ENCODE results near the gene SLCO3A1.

The SLCO3A1 gene

DNA sequence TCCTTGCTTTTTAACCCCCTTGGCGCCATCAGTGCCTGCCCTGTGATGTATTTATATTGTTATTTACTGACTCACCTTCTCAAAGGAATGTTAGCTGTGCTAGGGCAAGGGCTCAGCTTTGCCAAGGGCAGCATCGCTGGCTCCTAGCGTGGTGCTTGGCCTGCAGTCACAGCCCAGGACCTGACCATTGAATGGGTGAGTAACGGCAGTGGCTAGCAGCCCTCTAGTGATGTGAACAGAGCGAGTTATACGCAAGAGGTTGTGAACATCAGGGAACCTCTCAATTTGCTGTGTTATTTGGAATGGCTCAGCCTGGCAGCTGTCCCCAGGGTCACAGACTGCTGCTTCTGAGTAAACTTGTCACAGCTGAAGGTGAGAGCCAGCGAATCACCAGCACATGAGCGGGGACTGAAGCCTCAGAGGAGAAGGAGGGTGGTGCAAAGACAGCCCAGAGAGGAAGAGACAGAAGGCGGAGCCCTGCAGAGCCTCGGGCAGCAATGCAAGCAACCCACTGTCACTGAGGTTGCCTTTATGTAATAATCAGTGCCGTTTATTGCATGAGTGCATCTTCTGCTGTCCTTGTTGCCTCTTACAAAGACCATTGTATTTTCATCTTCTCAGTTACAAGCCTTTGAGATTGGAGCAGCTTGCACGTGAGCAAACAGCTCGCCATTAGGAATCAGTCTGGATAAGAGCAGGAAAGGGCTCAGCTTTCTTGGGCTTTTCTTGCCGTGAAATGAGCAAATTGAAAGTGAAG is 158.3 kb downstream of the SLCO3A1 start:
- peak; percentile 55 for DNase-seq

- peak; percentile 33 for DNase-seq
Observed at GRCh38 chr15:92012368-92012629, 158.8 kb downstream of the SLCO3A1 start.

DNA sequence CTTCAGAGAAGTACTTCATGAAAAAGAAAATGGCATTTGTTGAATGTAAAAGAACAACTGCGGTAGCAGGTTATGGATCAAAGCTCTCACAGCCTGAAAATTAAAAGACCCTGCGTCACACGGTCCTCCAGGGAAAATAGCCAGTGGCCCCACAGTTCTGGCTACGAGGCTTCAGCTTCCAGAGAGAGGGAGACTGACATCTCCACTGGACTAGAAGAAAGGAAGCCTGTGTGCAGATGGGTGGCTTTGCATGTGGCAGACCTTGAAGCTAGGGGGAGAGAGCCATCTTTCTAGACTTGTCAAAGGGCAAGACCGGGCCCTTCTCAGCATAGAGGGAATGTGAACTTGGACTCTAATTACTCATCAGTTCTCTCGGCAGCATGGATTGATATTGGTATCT is 159.4 kb downstream of the SLCO3A1 start:
- no peak for DNase-seq

GRCh38 chr15:92014281-92015030 is 160.9 kb downstream of the SLCO3A1 start:
- no peak for DNase-seq

DNA sequence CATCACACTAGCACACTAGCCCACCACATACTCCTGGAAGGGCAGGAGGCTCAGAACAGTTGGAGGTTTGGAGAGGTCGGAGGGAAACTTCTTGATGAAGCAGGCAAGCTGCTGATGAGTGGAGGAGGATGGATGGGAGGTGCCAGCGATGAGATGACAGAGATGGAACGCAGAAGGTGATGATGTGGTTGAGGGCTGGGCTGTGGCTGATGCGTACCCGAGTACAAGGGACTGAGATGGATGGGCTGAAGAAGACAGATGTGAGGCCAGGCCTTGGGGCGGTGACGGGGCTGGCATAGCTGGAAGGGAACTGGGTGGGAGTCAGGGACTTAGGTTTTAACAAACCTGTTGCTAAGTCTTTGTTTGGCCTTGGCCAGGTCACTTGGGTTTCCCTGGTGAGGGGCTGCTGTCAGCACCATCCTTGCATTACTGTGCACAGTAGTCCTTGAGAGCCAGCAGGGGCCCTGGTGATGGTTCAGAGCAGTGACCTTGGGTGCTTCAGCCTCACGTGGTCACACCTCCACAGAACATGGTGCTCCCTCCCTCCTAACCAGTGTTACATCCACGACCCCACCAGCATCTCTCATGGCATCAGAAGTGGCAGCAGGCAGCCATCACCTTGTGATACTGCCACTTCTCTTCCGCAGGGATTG is 164.5 kb downstream of the SLCO3A1 start:
- no peak for DNase-seq

GRCh38 chr15:92018535-92019239 is 165.2 kb downstream of the SLCO3A1 start:
- no peak for DNase-seq

- no peak for DNase-seq
Observed at GRCh38 chr15:92019706-92020105, 166.2 kb downstream of the SLCO3A1 start.

DNA sequence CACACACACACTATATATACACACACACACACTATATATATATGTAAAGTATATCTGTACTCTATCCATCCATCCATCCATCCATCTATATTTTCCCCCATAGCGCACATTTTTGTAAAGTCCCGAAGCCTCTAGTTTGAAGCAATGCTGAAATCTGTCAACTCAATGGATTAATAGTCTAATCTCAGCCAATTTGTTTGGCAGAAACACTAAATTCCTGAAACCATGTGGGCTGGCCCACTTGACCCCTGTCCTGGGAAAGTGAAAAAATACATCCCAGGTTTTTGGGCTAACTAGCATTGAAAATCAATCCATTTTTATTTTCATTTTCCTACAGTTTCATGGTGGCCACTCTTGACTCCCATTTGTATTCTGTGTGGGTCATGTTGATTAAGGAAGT is 166.7 kb downstream of the SLCO3A1 start:
- no peak for DNase-seq

- peak; percentile 24 for DNase-seq
Observed at GRCh38 chr15:92020804-92021203, 167.3 kb downstream of the SLCO3A1 start.

DNA sequence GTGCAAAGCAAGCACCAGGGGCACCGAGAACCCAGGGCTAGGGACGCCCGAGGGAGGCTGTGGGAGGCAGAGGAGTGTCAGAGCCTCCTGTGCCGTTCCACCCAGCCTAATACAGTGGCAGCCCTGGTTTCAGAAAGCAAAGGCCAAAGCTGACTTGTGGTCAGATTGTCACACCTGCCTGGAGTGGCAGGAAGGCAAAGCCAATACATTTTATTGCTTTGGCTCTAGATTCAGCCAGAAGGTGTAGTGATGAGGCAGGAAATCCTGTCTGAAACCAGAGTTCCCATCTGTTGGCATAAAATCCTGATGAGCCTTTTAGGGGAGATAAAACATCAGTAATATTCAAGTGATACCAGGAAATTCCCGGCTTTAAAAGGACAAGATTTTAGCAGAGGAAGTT is 168.3 kb downstream of the SLCO3A1 start:
- DNase-seq = no peak

- peak; percentile 12 for DNase-seq
Observed at GRCh38 chr15:92023965-92024364, 170.5 kb downstream of the SLCO3A1 start.

- no peak for DNase-seq
Observed at GRCh38 chr15:92025706-92026270, 172.3 kb downstream of the SLCO3A1 start.

DNA sequence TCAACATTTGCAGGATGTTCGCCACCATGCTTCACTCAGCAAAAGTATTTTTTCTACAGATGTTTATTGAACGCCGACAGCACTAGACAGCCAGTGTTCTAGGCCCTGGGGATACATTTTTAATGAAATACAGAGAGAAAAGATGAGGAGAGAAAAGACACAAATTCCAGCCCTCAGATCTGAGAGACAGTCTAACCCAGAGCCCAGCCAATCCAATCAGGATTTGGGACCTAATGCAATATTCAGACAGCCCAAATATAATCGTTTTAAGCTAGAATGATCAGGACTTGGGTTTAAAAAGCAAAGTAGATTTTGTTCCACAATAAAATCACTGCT is 174.8 kb downstream of the SLCO3A1 start:
- DNase-seq = no peak

GRCh38 chr15:92029767-92030166 is 176.3 kb downstream of the SLCO3A1 start:
- no peak for DNase-seq

- DNase-seq = peak; percentile 30
Observed at GRCh38 chr15:92033314-92033713, 179.8 kb downstream of the SLCO3A1 start.

DNA sequence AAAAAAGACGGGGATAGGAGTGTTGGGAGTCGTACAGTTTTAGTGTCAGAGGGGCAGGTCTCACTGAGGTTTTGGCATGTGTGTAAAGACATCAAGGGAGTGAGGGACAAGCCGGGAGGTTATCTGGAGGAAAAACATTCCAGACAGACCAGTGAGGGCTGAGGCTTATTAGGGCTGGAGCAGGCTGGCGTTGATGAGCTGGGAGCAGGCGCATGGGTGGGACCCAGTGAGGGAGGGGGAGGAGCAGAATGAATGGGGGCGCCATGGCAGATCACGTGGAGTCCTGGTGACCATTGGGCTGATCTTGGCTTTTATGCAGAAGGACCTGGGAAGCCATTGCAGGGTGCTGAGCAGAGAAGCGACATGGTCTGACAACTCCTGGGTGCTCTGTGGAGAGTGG is 180.2 kb downstream of the SLCO3A1 start:
- DNase-seq = no peak

DNA sequence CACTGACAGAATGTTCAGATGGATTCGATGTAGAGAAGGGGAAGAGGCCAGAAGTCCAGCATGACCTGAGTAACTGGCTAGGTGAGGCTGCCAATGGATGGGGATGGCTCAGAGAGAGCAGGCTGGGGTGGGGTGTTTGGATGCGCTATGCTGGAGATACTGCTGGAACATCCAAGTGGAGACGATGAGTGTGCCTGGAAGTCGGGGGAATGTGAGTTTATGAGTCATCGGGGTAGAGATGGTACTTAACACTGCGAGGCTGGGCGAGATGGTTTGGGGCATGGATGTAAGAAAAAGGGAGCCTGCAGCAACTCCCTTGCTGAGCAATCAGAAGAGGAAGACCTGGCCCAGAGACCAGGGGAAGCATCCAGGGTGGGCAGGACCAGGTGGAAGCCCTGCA is 180.7 kb downstream of the SLCO3A1 start:
- DNase-seq = no peak

DNA sequence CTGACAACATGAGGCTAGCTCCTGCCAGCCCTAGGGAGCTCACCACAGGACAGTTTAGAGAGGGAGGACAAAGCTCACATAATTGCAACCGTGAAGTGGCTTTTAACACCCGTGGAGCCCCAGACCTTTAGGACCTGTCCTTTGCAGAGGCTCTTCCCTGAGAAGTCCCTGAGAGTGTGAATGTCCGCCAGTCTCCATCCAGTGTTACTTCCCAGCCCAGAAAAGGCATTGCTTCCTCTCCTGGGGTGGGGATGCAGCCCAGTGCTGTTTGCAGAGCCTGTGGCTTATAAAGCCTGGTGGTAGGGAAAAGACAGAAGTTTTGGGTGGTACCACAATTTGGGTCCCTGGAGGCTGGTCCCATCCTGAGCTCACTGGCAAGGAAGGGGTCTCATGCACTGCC is 182.0 kb downstream of the SLCO3A1 start:
- no peak for DNase-seq

- DNase-seq = no peak
Observed at GRCh38 chr15:92035961-92036360, 182.5 kb downstream of the SLCO3A1 start.

GRCh38 chr15:92037491-92037890 is 184.0 kb downstream of the SLCO3A1 start:
- DNase-seq = no peak

DNA sequence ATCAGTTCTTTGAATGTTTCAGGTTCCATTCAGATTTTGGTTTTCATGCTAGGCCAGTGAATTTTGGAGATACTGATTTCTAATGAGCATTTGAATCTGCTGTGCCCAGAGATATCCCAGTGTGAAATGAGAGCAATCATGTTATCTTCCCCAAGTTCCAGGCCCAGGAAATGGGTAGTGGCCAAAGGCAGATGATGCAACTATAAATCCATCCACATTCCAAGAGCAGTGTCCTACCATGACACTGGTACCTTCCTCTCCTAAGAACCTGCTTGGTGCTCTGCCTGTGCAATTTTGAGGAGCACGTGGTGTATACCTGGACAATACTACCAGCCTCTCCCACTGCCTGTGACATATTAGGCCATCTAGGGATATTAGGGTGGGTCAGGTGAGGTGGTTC is 186.8 kb downstream of the SLCO3A1 start:
- DNase-seq = no peak

- no peak for DNase-seq
Observed at GRCh38 chr15:92041371-92041770, 187.9 kb downstream of the SLCO3A1 start.

DNA sequence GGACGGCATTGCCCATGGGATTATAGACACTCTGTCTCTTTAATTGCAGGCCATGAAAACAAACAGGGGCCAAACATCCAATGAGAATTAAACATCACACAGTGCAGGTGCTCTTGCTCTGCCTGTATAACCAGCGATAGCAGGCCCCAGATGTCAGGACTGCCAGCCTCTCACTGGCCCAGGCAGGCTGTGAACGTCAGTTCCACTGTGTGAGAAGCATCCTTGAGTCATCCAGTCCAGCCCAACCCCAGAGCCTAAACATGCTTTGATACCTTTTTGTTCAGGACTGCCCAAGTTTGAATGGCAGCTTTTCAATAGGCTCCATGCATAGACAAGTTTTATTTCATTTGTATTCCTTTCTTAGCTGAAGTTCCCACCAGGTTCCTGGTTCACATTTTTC is 189.8 kb downstream of the SLCO3A1 start:
- DNase-seq = no peak
